WI38 (cell line): ENCODE measurements around the gene GHITM.
"Not testable (repeated sequence)": the region's sequence is repeated elsewhere in the genome, so short reads cannot be mapped to it uniquely, and the experiment has no call there.

ENCODE experiments used
- H3K4me3 ChIP-seq: 2 replicates; pipeline ENCODE4 v1.5.1; 2011; ENCODE audit warnings: low read depth, mild to moderate bottlenecking, control low read depth, low read length
- CTCF ChIP-seq: IDR thresholded peaks from 2 replicates; pipeline ENCODE4 v1.5.1; 2012; ENCODE audit warnings: low read depth, mild to moderate bottlenecking, control low read depth, low read length

GHITM gene

GRCh38 chr10:84163996-84164395, 24.7 kb downstream of the GHITM start:
- H3K4me3 ChIP-seq, result no peak overlapping the region
- TF ChIP-seq CTCF, result no peak

DNA sequence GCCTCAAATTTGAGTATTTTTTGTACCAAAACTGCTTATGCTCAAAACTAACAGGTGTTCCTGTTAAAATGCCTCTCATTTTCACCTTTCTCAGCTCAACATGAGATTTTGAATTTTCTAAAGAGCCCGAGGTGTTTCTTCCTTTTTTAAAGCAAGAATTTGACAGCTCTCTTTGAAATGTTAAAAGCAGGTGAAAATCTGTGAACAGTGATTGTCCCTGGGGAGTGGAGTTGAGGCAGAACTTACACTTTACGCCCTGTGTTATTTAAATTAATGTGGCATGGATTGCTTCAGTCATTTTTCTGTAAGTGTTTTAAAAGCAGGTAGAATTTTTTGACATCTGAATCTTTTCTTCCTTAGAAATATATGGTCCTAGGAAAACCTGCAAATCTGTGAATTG, 25.1 kb downstream of the GHITM start:
- TF ChIP-seq CTCF, result no peak
- H3K4me3 ChIP-seq, result no peak overlapping the region

DNA sequence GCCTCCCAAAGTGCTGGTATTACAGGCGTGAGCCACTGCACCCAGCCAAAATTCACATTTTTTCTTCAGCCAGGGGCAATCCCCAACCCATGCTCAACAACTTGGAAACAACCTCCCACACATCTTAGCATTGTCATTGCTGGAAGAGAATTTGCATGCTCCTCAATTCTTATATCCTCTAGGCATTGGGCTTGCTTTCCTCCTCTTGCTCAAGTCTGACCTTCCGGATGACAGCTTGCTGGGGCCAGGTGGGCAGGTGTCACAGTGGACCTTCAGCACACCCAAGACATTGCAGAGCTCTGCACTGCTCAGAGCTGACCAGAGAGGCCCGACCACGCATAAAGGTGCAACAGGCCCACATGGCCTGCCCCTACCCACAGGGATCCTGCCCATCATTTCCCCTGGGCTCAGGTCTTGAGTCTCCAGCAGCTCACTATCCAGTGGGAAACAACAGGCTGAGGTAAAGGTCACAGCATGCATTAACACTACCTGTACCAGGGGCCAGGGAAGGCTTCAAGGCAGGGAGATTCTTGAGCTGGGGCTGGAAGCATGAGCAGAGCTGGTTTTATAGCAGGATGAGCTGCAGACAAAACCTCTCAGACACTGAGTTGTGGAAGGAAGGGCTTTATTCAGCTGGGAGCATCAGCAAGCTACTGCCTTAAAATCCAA, 27.4 kb downstream of the GHITM start:
- TF ChIP-seq CTCF, result no peak
- no peak overlapping the region for H3K4me3 ChIP-seq

DNA sequence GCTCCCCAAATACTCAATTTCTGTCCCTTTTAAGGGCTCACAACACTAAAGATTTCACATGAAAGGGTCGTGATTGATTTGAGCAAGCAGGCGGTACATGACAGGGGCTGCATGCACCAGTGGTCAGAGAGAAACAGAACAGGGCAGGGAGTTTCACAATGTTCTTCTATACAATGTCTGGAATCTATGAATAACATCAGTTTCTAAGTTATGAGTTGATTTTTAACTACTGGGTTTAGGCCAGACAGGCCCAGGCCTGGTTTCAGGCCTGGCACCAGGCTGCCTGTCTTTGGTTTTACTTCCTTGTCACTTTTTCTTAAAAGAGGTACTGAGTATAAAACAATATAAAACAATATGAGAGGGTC, 28.0 kb downstream of the GHITM start:
- not testable (repeated sequence) for H3K4me3 ChIP-seq

- not testable (repeated sequence) for H3K4me3 ChIP-seq
These were observed 29.1 kb downstream of the GHITM start for GRCh38 chr10:84168382-84168781.

DNA sequence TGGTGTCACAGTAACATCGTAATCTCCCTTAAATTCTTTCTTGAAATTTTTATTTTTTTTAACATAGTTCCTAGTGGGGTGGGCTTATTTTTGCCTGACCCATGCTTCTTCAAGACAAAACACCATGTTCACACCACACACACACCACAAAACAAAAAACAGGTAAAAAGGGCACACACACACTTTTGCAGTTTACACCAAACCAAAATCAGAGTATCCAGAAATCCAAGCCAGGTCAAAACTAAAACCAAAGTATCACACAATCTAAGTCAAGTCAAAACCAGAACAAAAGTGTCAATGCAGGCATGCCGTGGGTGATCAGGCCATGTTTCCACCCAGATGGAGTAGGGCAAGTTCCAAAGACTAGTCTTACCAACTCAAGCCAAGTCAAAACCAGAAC, 31.9 kb downstream of the GHITM start:
- H3K4me3 ChIP-seq, result not testable (repeated sequence)

DNA sequence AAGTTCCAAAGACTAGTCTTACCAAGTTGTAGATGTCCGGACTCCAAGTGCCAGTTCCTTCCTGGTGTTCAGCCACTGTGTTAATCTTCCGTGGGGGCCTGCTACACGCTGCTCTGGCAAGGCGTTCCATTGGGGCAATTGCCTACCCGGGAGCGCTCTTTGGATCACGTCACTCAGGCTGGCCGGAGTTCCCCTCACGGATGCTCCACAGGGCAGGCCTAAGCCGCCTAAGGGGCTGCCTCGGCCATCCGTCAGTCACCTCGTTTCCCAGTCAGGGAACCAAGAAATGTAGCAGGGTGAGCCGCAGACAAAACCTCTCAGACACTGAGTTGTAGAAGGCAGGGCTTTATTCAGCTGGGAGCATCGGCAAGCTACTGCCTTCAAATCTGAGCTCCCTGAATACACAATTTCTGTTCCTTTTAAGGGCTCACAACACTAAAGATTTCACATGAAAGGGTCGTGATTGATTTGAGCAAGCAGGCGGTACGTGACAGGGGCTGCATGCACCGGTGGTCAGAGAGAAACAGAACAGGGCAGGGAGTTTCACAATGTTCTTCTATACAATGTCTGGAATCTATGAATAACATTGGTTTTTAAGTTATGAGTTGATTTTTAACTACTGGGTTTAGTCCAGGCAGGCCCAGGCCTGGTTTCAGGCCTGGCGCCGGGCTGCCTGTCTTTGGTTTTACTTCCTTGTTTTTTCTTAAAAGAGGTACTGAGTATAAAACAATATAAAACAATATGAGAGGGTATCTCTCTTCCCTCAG, 32.6 kb downstream of the GHITM start:
- H3K4me3 ChIP-seq, result not testable (repeated sequence)

DNA sequence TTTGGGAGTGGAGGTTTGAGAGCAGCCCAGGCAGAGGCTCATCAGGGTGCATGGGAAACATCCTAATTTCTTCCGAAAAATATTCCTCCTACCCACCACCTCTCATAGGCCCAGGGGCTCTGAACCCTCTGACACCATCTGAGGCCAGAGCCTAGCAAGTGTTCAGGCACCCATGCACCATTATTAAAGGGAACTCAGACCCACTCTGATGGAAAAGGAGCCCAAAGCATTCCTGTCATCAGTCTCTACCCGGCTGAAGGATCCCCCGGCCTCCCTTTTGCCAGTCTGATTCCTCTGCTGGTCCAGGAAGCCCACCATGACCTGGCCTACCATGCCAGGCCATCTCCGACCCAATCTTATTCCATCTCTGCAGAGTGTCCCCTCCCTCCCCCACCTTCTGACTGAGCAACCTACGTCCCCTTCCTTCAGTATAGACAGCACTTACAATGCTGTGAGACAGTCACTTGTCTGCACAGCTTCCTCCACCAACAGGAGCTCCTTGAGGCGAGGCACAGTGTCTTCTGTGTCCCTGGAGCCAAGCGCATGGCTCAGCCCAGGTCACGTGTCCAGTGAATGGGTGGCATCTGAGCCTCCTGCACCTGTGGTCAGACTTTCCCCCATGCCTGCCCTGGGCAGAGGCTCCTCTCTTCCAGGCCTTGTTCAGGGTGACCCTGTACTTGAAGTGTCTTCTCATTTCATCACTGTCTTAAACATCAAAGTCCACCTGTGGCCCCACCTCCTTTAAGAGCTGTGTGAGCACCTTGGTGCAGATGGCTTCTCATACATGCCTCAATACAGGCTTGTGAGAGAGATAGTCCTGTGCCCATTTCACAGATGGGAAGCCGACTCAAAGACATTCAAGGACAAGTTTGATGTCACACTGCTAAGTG, 33.4 kb downstream of the GHITM start:
- no peak for TF ChIP-seq CTCF
- H3K4me3 ChIP-seq, result no peak overlapping the region

DNA sequence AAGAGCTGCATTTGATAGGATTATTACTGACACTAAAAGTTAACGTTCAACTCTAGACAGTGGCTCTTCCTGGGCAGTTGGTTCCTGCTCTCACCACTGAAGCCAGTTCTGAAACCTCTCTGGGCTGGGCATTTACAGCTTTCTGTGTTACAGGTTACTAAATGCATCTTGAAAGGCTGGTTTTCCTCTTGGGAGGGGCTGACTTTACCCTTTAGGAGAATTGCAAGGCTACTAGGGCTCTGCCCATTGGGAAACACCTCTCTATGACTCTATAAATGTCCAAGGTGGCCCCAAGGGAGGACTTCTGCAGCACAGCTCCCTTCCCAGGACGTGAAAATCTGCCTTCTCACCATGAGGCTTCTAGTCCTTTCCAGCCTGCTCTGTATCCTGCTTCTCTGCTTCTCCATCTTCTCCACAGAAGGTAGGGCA, 34.2 kb downstream of the GHITM start, which contains the start of gene GPR15LG:
GPR15LG (plus strand) TSS at position 301 of the 429 bp plus-strand sequence; CDS start at position 352, 51 bp downstream.
- TF ChIP-seq CTCF, result no peak
- no peak within 1 kb of the TSS for H3K4me3 ChIP-seq
